ENCODE data around the gene ZSWIM6. TPM values are rescaled to one million over a fixed set of nuclear protein-coding genes. Genes with fewer than 3 reads are reported as not detected.

Gene ZSWIM6
- total RNA-seq, 1 experiment from 2014 or later = 13.2 TPM

DNA sequence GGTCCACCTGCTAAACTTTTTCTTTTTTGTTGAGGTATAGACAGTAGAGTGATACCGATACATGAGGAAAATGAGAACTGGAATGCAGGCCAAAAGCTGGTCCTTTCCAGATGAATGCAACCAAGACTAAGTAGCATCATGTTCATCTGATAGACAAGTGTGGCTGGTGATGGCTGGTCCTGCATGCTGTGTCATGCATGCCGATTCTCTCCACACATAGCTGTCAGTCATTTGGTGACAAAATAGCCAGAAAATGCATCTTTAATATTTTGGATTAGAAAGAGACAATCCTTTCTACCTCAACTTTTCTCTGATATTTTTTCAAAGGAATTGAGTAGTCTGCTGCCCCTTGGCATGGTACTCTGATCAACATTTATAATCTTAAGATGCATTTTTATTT is 49.9 kb downstream of the ZSWIM6 start:
- Mint-ChIP-seq H3K9me3 (ENCODE audit: low read depth, unreplicated experiment) (no peaks in the 10 kb centered on the region), H3K27me3 (ENCODE audit: unreplicated experiment) (no peaks in the 10 kb centered on the region), H3K4me3 (ENCODE audit: low read depth, unreplicated experiment) (no peak overlapping the region), H3K36me3 (ENCODE audit: insufficient read depth, unreplicated experiment) (no peaks in the 10 kb centered on the region), H3K27ac (ENCODE audit: unreplicated experiment) (no peak overlapping the region), H3K4me1 (ENCODE audit: low read depth, unreplicated experiment) (no peaks in the 10 kb centered on the region)
- no peak for DNase-seq
- no TSS peak for BruUV-seq (replicated peaks)
- TF ChIP-seq, protein P1, sequence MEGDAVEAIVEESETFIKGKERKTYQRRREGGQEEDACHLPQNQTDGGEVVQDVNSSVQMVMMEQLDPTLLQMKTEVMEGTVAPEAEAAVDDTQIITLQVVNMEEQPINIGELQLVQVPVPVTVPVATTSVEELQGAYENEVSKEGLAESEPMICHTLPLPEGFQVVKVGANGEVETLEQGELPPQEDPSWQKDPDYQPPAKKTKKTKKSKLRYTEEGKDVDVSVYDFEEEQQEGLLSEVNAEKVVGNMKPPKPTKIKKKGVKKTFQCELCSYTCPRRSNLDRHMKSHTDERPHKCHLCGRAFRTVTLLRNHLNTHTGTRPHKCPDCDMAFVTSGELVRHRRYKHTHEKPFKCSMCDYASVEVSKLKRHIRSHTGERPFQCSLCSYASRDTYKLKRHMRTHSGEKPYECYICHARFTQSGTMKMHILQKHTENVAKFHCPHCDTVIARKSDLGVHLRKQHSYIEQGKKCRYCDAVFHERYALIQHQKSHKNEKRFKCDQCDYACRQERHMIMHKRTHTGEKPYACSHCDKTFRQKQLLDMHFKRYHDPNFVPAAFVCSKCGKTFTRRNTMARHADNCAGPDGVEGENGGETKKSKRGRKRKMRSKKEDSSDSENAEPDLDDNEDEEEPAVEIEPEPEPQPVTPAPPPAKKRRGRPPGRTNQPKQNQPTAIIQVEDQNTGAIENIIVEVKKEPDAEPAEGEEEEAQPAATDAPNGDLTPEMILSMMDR (IDR thresholded peaks at IDR 0.05; ENCODE audit: unreplicated experiment) = no peak
- intact Hi-C loops (cut with micrococcal nuclease; ENCODE audit: unreplicated experiment) = no loop called here
- CTCF ChIA-PET = no interaction called here

DNA sequence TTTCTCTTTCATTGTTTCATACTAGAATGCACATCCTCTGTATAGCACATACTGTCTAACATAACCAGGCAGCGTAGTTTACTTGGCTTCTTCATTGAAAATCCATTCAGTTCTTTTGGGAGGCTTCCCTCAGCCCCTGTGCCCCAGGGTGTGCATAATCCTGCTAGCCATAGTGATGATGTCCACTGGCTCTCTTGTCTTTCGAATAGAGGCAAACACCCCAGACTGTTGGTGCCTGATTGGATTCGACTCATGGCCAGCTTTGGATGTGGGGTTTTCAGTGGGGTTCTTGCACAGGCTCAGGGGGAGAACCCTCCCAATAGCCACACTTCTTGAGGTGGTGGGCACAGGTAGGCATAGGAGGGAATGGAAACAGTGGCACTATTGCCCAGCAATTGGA is 53.6 kb downstream of the ZSWIM6 start:
- TF ChIP-seq, protein P1 (IDR thresholded peaks at IDR 0.05; ENCODE audit: unreplicated experiment) = no peak
- Mint-ChIP-seq H3K36me3 (ENCODE audit: insufficient read depth, unreplicated experiment) (no peaks in the 10 kb centered on the region), H3K9me3 (ENCODE audit: low read depth, unreplicated experiment) (no peaks in the 10 kb centered on the region), H3K27me3 (ENCODE audit: unreplicated experiment) (no peaks in the 10 kb centered on the region), H3K4me3 (ENCODE audit: low read depth, unreplicated experiment) (no peak overlapping the region), H3K4me1 (ENCODE audit: low read depth, unreplicated experiment) (no peaks in the 10 kb centered on the region), H3K27ac (ENCODE audit: unreplicated experiment) (no peak overlapping the region)
- CTCF ChIA-PET = no interaction called here
- intact Hi-C loops (cut with micrococcal nuclease; ENCODE audit: unreplicated experiment) = no loop called here
- BruUV-seq (replicated peaks) = no TSS peak
- DNase-seq = no peak

DNA sequence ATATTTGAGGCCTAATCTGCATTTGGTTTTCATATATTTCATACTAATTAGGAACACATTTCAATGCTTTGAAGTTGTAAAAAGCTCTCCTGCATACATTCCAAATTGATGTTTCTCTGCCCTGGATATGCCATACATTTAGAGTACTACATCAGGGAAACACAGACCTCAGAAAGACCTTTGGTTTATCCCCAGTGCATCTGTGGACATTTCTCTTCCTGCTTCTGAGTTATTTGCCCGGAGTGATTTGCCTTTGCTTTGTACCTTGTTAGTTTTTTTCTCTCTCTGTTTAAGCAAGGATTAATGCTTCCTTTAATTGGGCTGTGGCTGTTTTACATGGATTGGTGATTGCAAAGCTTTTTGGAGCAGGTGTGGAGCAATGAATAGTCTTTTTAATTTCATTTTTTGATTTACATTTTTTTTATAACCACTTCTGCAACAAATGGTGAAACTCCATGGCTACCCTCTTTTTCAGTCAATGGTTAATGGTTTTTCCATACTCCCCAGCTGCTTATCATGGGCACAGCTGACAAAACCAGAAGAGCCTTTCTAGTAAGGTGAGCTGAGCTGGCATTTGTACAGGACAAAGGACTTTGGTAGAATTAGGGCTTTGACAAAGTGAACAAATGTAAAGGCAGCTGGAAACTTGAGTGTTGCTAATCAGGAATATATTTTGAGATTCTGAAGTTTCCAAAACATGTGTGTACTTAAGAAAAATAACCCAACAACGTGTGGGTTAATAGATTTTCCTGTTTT is 54.2 kb downstream of the ZSWIM6 start:
- TF ChIP-seq, protein P1 (IDR thresholded peaks at IDR 0.05; ENCODE audit: unreplicated experiment) = no peak
- no peak overlapping the region for H3K4me3 Mint-ChIP-seq (ENCODE audit: low read depth, unreplicated experiment)
- no peaks in the 10 kb centered on the region for H3K4me1 Mint-ChIP-seq (ENCODE audit: low read depth, unreplicated experiment)
- H3K27ac Mint-ChIP-seq (ENCODE audit: unreplicated experiment) = no peak overlapping the region
- CTCF ChIA-PET = no interaction called here
- no peaks in the 10 kb centered on the region for H3K27me3 Mint-ChIP-seq (ENCODE audit: unreplicated experiment)
- no peaks in the 10 kb centered on the region for H3K36me3 Mint-ChIP-seq (ENCODE audit: insufficient read depth, unreplicated experiment)
- DNase-seq = no peak
- intact Hi-C loops (cut with micrococcal nuclease; ENCODE audit: unreplicated experiment) = no loop called here
- H3K9me3 Mint-ChIP-seq (ENCODE audit: low read depth, unreplicated experiment) = no peaks in the 10 kb centered on the region
- BruUV-seq (replicated peaks) = no TSS peak

DNA sequence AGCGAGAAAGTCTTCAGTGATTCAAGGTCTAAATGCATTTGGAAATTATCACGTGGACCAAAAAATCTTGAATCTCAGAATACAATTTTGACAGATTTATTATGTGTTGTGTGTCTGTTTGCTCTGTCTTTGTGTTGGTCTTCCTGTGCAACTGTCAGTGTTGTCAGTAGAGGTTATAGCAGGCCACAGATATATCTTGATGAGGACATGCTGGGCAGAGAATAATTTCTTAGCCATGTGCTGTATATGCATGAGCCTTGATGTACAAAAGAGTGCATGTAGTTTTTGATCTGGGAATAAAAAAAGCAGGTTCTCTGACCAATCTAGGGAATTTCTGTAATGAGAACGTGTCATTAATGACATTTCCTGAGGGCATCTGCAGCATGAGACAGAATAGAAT is 57.6 kb downstream of the ZSWIM6 start:
- intact Hi-C loops (cut with micrococcal nuclease; ENCODE audit: unreplicated experiment) = no loop called here
- CTCF ChIA-PET = no interaction called here
- peaks cover 6% of the 10 kb centered on the region for H3K4me1 Mint-ChIP-seq (ENCODE audit: low read depth, unreplicated experiment)

More for the DNA sequence above, 57.6 kb downstream of the ZSWIM6 start:
- no peak overlapping the region for H3K27ac Mint-ChIP-seq (ENCODE audit: unreplicated experiment)
- no peaks in the 10 kb centered on the region for H3K36me3 Mint-ChIP-seq (ENCODE audit: insufficient read depth, unreplicated experiment)
- H3K27me3 Mint-ChIP-seq (ENCODE audit: unreplicated experiment) = no peaks in the 10 kb centered on the region
- TF ChIP-seq, protein P1 (IDR thresholded peaks at IDR 0.05; ENCODE audit: unreplicated experiment) = no peak
- peaks cover 2% of the 10 kb centered on the region for H3K9me3 Mint-ChIP-seq (ENCODE audit: low read depth, unreplicated experiment)
- no TSS peak for BruUV-seq (replicated peaks)
- no peak overlapping the region for H3K4me3 Mint-ChIP-seq (ENCODE audit: low read depth, unreplicated experiment)
- DNase-seq = no peak
